Neural crest cell (in vitro differentiated cells): Measurements from ENCODE around the gene C1QTNF6. TPM values are rescaled to one million over a fixed set of nuclear protein-coding genes. Genes with fewer than 3 reads are reported as not detected.
A peak's percentile ranks its signal among the peaks of the same experiment; 100 is the strongest.

ENCODE experiments used
- DNase-seq: peaks from one replicate; pipeline ENCODE4 v3.0.0; 2021; ENCODE audit warnings: low read depth, mixed read lengths, low spot score
- H3K27ac Mint-ChIP-seq: one replicate; pipeline ENCODE4 v1.8.0; 2021; ENCODE audit warnings: mild to moderate bottlenecking, mixed read lengths; ENCODE audit not compliant: unreplicated experiment
- H3K27me3 Mint-ChIP-seq: 2 replicates; pipeline ENCODE4 v1.8.0; 2021; ENCODE audit warnings: low read depth, mild to moderate bottlenecking, mixed read lengths
- H3K36me3 Mint-ChIP-seq: 2 replicates; pipeline ENCODE4 v1.8.0; 2021; ENCODE audit warnings: low read depth, mild to moderate bottlenecking, mixed read lengths
- H3K4me1 Mint-ChIP-seq: 2 replicates; pipeline ENCODE4 v1.8.0; 2021; ENCODE audit warnings: mixed read lengths
- H3K4me3 Mint-ChIP-seq: one replicate; pipeline ENCODE4 v1.8.0; 2021; ENCODE audit warnings: mild to moderate bottlenecking, mixed read lengths
- H3K9me3 Mint-ChIP-seq: 2 replicates; pipeline ENCODE4 v1.8.0; 2021; ENCODE audit warnings: mixed read lengths
- CTCF ChIP-seq: fragments of 200-600 bp; sonication (generic); conservative IDR thresholded peaks from 2 replicates; pipeline ENCODE4 v1.5.0; 2021; ENCODE audit warnings: antibody characterized with exemption, mild to moderate bottlenecking
- total RNA-seq: library from RNA; stranded (reverse); gene quantifications from 2 replicates; pipeline ENCODE4 v1.2.1, GENCODE V29; 2021

C1QTNF6 gene
- total RNA-seq, 1 donor from 2014 or later, result 13.6 TPM

GRCh38 chr22:37192741-37193140, 4.7 kb upstream of the C1QTNF6 start:
- no peaks in the 10 kb centered on the region for H3K27me3 Mint-ChIP-seq
- no peak overlapping the region for H3K27ac Mint-ChIP-seq
- TF ChIP-seq CTCF, result no peak
- DNase-seq, result no peak
- peaks cover 14% of the 10 kb centered on the region for H3K36me3 Mint-ChIP-seq
- H3K9me3 Mint-ChIP-seq, result peaks cover 3% of the 10 kb centered on the region
- peaks cover 37% of the 10 kb centered on the region for H3K4me1 Mint-ChIP-seq
- H3K4me3 Mint-ChIP-seq, result no peak overlapping the region

GRCh38 chr22:37192204-37192603, 4.2 kb upstream of the C1QTNF6 start:
- Mint-ChIP-seq H3K9me3 (peaks cover 3% of the 10 kb centered on the region), H3K4me1 (peaks cover 42% of the 10 kb centered on the region), H3K27me3 (no peaks in the 10 kb centered on the region), H3K27ac (no peak overlapping the region), H3K4me3 (no peak overlapping the region), H3K36me3 (peaks cover 14% of the 10 kb centered on the region)
- no peak for TF ChIP-seq CTCF
- no peak for DNase-seq

- H3K4me1 Mint-ChIP-seq, result peaks cover 36% of the 10 kb centered on the region
- TF ChIP-seq CTCF, result no peak
- H3K27ac Mint-ChIP-seq, result no peak overlapping the region
- H3K36me3 Mint-ChIP-seq, result peaks cover 14% of the 10 kb centered on the region
- no peak overlapping the region for H3K4me3 Mint-ChIP-seq
- peaks cover 3% of the 10 kb centered on the region for H3K9me3 Mint-ChIP-seq
- DNase-seq, result no peak
- no peaks in the 10 kb centered on the region for H3K27me3 Mint-ChIP-seq
Observed at GRCh38 chr22:37190262-37190780, 2.3 kb upstream of the C1QTNF6 start.

GRCh38 chr22:37188901-37189466, 937 bp upstream of the C1QTNF6 start:
- peak overlapping the region; percentile 82 for H3K4me3 Mint-ChIP-seq
- no peak for TF ChIP-seq CTCF

GRCh38 chr22:37187552-37187890, 526 bp downstream of the C1QTNF6 start:
- peak overlapping the region; percentile 82 for H3K4me3 Mint-ChIP-seq
- peak overlapping the region; percentile 91 for H3K27ac Mint-ChIP-seq
- peaks cover 31% of the 10 kb centered on the region for H3K4me1 Mint-ChIP-seq
- H3K27me3 Mint-ChIP-seq, result no peaks in the 10 kb centered on the region
- TF ChIP-seq CTCF, result no peak
- H3K36me3 Mint-ChIP-seq, result peaks cover 8% of the 10 kb centered on the region
- DNase-seq, result no peak
- no peaks in the 10 kb centered on the region for H3K9me3 Mint-ChIP-seq

More at GRCh38 chr22:37188901-37189466, 937 bp upstream of the C1QTNF6 start:
- H3K27ac Mint-ChIP-seq, result no peak overlapping the region
- H3K36me3 Mint-ChIP-seq, result peaks cover 14% of the 10 kb centered on the region
- DNase-seq, result no peak
- peaks cover 3% of the 10 kb centered on the region for H3K9me3 Mint-ChIP-seq
- no peaks in the 10 kb centered on the region for H3K27me3 Mint-ChIP-seq
- peaks cover 31% of the 10 kb centered on the region for H3K4me1 Mint-ChIP-seq
